Muscle layer of duodenum (tissue), 2 donors: ENCODE results near the gene SUN5.
"Not testable (repeated sequence)": the region's sequence is repeated elsewhere in the genome, so short reads cannot be mapped to it uniquely, and the experiment has no call there.

Source experiments
- H3K27ac ChIP-seq: one replicate; pipeline ENCODE4 v1.7.0; 2013; ENCODE audit warnings: mild to moderate bottlenecking, low read length
- H3K27me3 ChIP-seq: one replicate; pipeline ENCODE4 v1.7.0; 2013; ENCODE audit warnings: low read depth, mild to moderate bottlenecking, control low read depth, low read length
- H3K36me3 ChIP-seq, 2 donors: one replicate each; pipeline ENCODE4 v1.7.0; 2013; ENCODE audit warnings: low read length in 2 of 2, control low read depth in 1 of 2, mild to moderate bottlenecking in 1 of 2; ENCODE audit not compliant: insufficient read depth in 2 of 2, control insufficient read depth in 1 of 2
- H3K4me1 ChIP-seq, 2 donors: one replicate each; pipeline ENCODE4 v1.7.0; 2013; ENCODE audit warnings: low read length in 2 of 2, mild to moderate bottlenecking in 2 of 2, control low read depth in 1 of 2, moderate library complexity in 1 of 2; ENCODE audit not compliant: insufficient read depth in 2 of 2, control insufficient read depth in 1 of 2
- H3K4me3 ChIP-seq, 2 donors: one replicate each; pipeline ENCODE4 v1.7.0; 2013; ENCODE audit warnings: low read length in 2 of 2, low read depth in 1 of 2, mild to moderate bottlenecking in 1 of 2
- H3K9me3 ChIP-seq, 2 donors: one replicate each; pipeline ENCODE4 v1.7.0; 2013; ENCODE audit warnings: low read length in 2 of 2, control low read depth in 1 of 2, mild to moderate bottlenecking in 1 of 2; ENCODE audit not compliant: control insufficient read depth in 1 of 2
- donor health status: healthy.

SUN5 gene

GRCh38 chr20:32969356-32970114 is 34.7 kb downstream of the SUN5 start:
- Histone ChIP-seq H3K4me3 (no peak overlapping the region), H3K4me1 (no peaks in the 10 kb centered on the region), H3K27ac (no peak overlapping the region), H3K27me3 (no peaks in the 10 kb centered on the region), H3K36me3 (no peaks in the 10 kb centered on the region), H3K9me3 (no peaks in the 10 kb centered on the region)

- H3K4me3 ChIP-seq = no peak overlapping the region
- no peaks in the 10 kb centered on the region for H3K4me1 ChIP-seq
- no peaks in the 10 kb centered on the region for H3K36me3 ChIP-seq
- no peak overlapping the region for H3K27ac ChIP-seq
- H3K9me3 ChIP-seq = no peaks in the 10 kb centered on the region
- no peaks in the 10 kb centered on the region for H3K27me3 ChIP-seq
Observed at GRCh38 chr20:32968478-32969241, 35.6 kb downstream of the SUN5 start.

DNA sequence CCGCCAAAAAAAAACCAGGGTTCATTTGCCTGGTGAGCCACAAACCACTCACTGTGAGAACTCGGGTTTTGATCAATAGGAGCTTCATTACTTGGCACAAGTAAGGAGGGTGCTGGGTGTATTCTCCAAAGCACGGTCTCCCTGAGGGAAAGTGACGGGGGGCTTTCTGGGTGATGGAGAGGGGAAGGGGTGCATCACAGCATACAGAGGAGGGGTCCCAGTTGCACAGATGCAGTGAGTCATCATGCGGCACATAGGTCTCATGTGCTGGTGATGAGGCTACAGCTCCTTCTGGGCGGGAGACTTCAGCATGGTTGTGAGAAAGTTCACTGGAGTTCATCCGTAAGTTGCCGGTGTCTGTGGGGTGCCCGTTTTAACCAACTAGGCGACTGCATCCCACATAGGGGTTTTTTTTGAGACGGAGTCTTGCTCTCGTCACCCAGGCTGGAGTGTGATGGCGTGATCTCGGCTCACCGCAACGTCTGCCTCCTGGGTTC is 36.2 kb downstream of the SUN5 start:
- Histone ChIP-seq H3K36me3 (no peaks in the 10 kb centered on the region), H3K4me3 (no peak overlapping the region), H3K9me3 (no peaks in the 10 kb centered on the region), H3K27me3 (no peaks in the 10 kb centered on the region), H3K4me1 (no peaks in the 10 kb centered on the region), H3K27ac (no peak overlapping the region)

DNA sequence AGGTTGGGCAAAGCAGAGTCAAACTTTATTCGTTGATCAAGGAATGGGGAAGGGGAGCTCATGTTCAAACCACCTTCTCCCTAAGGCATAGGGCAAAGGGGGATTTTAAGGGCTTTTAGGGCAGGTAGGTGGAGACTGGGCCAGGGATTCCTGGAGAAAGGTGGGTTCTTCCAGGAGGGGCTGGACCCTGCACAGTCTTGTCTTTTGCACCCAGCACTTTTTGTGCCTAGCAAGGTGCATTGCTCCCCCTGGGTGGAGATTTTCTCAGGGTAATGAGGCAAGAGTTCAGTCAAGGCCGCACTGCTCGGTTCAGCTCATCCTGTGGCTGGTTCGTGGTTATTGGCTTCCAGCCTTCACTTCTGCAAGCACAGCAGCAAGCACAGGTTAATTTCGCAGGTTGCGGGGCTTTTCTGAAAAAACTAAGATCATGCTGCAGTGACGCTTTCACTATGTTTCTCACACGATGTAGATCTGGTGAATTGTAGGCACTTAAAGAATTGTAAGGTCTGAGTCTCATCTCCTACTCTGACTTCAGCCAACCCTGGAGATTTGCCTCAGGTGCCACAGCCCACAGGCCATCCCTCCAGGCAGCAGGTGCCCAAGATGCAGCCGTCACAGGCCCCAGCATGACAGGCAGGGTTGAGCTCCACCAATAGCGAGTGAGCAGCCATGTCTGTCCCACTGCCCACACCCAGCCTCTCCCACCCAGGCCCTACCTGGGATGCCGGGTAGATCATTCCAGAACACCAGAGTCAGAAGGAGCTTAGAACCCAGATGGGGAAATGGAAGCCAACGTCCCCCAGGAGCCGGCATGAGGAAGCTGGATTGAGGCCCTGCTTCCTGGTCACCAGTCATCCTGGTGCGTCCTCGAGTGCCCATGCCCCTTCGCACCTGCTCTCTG is 37.1 kb downstream of the SUN5 start:
- no peak overlapping the region for H3K27ac ChIP-seq
- no peaks in the 10 kb centered on the region for H3K36me3 ChIP-seq
- H3K4me1 ChIP-seq = no peaks in the 10 kb centered on the region
- no peaks in the 10 kb centered on the region for H3K9me3 ChIP-seq
- no peaks in the 10 kb centered on the region for H3K27me3 ChIP-seq
- no peak overlapping the region for H3K4me3 ChIP-seq

GRCh38 chr20:32966382-32966781 is 37.9 kb downstream of the SUN5 start:
- no peaks in the 10 kb centered on the region for H3K4me1 ChIP-seq
- H3K4me3 ChIP-seq = no peak overlapping the region
- H3K9me3 ChIP-seq = no peaks in the 10 kb centered on the region
- H3K27ac ChIP-seq = no peak overlapping the region
- H3K36me3 ChIP-seq = no peaks in the 10 kb centered on the region
- H3K27me3 ChIP-seq = no peaks in the 10 kb centered on the region

GRCh38 chr20:32965581-32966373 is 38.5 kb downstream of the SUN5 start:
- H3K27ac ChIP-seq = no peak overlapping the region

GRCh38 chr20:32965115-32965514 is 39.1 kb downstream of the SUN5 start:
- no peaks in the 10 kb centered on the region for H3K4me1 ChIP-seq
- no peak overlapping the region for H3K4me3 ChIP-seq
- H3K27ac ChIP-seq = no peak overlapping the region
- H3K27me3 ChIP-seq = no peaks in the 10 kb centered on the region
- H3K9me3 ChIP-seq = no peaks in the 10 kb centered on the region
- H3K36me3 ChIP-seq = no peaks in the 10 kb centered on the region

More at GRCh38 chr20:32965581-32966373, 38.5 kb downstream of the SUN5 start:
- Histone ChIP-seq H3K4me1 (no peaks in the 10 kb centered on the region), H3K27me3 (no peaks in the 10 kb centered on the region), H3K9me3 (no peaks in the 10 kb centered on the region), H3K36me3 (no peaks in the 10 kb centered on the region), H3K4me3 (no peak overlapping the region)

- no peaks in the 10 kb centered on the region for H3K4me1 ChIP-seq
- no peak overlapping the region for H3K27ac ChIP-seq
Observed at GRCh38 chr20:32964575-32964974, 39.7 kb downstream of the SUN5 start.

DNA sequence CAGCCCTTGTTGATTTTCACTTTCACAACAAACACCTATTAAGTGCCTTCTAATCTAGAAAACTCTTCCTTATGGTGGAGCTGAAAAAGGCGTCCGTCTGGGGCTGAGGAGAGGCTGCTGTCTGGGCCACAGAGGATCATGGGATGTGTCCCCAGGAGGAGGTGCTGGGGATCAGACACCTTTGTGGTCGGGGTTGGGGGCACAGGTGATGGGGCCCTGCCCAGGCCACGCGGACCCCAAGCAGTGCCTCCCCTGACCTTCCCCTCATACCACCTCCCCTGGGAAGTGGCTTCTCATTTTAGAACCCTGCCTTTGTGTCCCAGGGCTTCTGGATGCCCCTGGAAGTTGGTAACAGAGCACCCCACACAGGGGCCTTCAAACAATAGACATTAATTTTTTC is 41.1 kb downstream of the SUN5 start:
- Histone ChIP-seq H3K27ac (no peak overlapping the region), H3K9me3 (peaks cover 0 to 3% of the 10 kb centered on the region in 2 donors), H3K36me3 (no peaks in the 10 kb centered on the region), H3K27me3 (no peaks in the 10 kb centered on the region), H3K4me1 (no peaks in the 10 kb centered on the region), H3K4me3 (no peak overlapping the region)

More at GRCh38 chr20:32964575-32964974, 39.7 kb downstream of the SUN5 start:
- no peak overlapping the region for H3K4me3 ChIP-seq
- H3K27me3 ChIP-seq = no peaks in the 10 kb centered on the region
- H3K36me3 ChIP-seq = no peaks in the 10 kb centered on the region
- no peaks in the 10 kb centered on the region for H3K9me3 ChIP-seq

DNA sequence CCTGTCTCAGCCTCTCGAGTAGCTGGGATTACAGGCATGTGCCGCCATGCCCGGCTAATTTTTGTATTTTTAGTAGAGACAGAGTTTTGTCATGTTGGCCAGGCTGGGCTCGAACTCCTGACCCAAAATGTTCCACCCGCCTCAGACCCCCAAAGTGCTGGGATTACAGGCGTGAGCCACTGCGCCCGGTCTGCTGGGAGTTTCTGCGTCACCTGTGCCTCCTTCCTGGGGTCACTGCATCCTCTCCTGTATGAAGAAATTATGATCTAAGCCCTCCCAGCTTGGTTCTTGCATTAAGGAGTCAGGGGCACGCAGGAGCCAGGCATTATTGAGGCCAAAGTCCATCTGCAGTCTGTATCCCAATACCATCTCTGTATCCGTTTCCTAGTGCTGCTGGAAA is 41.6 kb downstream of the SUN5 start:
- not testable (repeated sequence) for H3K4me3 ChIP-seq, H3K9me3 ChIP-seq

More for the DNA sequence above, 41.6 kb downstream of the SUN5 start:
- H3K4me1 ChIP-seq, H3K27me3 ChIP-seq, H3K36me3 ChIP-seq, H3K27ac ChIP-seq: not testable (repeated sequence)
